Hepatocyte (in vitro differentiated cells): ENCODE results near the gene PPP5C.

Source experiments
- CTCF ChIP-seq: fragments of 200-600 bp; sonication (generic); IDR thresholded peaks from 2 replicates; pipeline ENCODE4 v1.5.1; 2016; ENCODE audit warnings: antibody characterized with exemption, mild to moderate bottlenecking; ENCODE audit not compliant: poor library complexity
- EZH2 ChIP-seq: fragments of 200-600 bp; sonication (generic); IDR thresholded peaks from 2 replicates; pipeline ENCODE4 v1.6.1; 2016; ENCODE audit warnings: antibody characterized with exemption, mild to moderate bottlenecking, borderline replicate concordance
- EZH2phosphoT487 ChIP-seq: fragments of 200-600 bp; sonication (generic); IDR thresholded peaks from one replicate; pipeline ENCODE4 v1.6.1; 2018; ENCODE audit warnings: antibody characterized with exemption, mild to moderate bottlenecking, low read depth, moderate library complexity; ENCODE audit not compliant: unreplicated experiment, severe bottlenecking

DNA sequence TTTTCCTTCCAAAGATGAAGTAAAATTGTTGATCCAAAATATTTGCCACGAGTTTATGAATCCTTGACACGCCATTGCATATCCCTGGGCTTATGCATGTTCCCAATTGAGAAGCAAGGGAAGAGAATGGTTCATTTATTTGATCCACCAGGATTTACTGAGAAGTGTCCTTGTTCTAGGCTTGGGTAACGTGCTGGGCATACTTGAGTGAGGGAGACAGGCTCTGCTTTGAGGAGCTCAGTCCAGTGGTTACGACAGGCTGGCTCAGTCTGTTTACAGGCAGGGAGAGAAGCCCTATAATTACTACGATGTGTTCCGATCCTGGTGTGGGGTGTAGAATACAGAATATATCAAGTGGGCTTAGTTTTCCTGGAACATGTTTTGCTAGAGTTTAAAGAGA lies 88.1 kb downstream of the PPP5C start:
- TF ChIP-seq EZH2phosphoT487, result no peak
- TF ChIP-seq CTCF, result no peak
- TF ChIP-seq EZH2, result no peak
